Measurements from ENCODE around the gene GLT6D1.
"Not testable (repeated sequence)": the region's sequence is repeated elsewhere in the genome, so short reads cannot be mapped to it uniquely, and the experiment has no call there.

Gene GLT6D1

GRCh38 chr9:135664801-135665794 lies 25.8 kb upstream of the GLT6D1 start:
- DNase-seq: no peak

GRCh38 chr9:135664266-135664665 lies 24.9 kb upstream of the GLT6D1 start:
- no peak for DNase-seq

- no peak for DNase-seq
Observed at GRCh38 chr9:135663857-135664256, 24.5 kb upstream of the GLT6D1 start.

DNA sequence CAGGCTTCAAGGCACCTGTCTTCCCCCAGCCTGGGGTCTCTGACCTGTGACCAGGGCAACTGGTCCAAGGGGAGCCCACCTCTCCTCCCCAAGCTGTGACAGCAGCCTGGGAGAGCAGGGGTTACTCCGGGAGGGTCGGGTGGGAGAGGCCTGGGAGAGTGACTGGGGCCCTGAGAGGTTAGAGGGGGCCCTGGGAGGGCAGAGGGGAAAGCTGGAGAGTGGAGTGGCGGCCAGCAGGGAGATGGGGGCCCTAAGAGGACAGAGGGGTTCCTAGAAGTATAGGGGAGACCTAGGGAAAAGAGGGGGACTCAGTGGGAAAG lies 24.1 kb upstream of the GLT6D1 start:
- DNase-seq: no peak

DNA sequence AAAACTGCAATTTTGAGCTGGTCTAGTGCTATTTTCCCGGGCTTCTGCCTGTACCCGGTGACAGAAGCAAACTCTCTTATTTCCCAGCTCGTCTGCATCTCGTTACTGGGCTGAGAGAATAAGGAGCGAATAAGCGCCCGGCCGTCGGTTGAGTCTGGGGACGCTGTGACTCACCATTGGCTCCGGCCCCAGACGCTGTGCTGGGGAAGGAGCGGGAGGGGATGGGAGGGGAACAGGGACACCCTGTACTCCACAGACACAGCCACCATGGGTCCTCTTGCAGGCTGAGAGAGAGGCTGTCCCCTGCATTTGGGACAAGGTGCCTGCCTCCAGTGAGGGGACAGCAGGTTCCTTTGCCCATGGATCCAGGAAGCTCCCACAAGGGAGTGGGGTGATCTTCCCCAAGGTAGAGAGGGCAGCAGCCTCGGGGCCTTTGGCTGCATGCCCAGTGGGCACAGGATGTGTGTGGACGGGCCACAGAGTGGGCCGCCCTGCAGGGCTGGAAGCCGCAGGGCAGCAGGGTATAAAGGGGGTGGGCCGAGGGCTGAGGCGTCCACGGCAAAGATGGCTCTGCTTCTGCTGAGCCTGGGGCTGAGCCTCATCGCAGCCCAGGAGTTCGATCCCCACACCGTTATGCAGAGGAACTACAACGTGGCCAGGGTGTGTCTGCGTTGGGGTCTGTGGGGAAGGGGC lies 23.6 kb upstream of the GLT6D1 start, which contains the start of gene LCN9:
TSS of gene LCN9 (plus strand) at position 552 of the 693 bp plus-strand sequence. CDS start at position 565, 13 bp downstream.
- no peak for DNase-seq

DNA sequence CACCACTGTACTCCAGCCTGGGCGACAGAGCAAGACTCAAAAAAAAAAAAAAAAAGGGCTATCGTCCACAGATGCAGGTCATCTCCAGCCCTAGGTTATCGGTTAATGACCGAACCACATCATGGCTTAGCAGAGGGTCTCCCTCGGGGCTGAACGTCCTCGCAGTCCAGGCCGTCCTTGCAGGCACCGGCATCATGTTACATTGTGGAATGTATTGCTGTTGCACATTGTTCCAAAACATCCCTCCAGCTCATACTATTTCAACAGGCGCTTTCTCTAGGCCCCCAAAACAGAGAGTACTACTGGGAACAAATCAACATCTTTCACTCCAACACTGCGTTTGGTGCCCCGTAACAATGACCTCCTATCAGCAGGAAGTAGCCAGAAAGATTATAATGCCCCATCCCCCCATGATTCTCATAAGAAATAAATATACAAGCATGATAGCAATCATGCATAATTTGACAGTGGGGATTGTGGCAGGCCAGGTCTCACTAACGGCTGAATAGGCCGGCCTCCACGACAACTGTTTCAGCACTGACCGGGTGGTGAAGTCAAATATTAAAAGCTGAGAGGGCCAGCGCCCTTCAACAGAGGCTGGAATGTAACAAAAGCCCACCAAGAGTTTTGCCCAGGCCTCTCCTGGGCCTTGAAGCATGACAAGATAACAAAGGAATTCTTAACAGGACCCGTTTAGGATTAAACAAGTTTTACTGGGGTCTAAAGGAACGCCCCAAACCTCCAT lies 22.6 kb upstream of the GLT6D1 start:
- no peak for DNase-seq

DNA sequence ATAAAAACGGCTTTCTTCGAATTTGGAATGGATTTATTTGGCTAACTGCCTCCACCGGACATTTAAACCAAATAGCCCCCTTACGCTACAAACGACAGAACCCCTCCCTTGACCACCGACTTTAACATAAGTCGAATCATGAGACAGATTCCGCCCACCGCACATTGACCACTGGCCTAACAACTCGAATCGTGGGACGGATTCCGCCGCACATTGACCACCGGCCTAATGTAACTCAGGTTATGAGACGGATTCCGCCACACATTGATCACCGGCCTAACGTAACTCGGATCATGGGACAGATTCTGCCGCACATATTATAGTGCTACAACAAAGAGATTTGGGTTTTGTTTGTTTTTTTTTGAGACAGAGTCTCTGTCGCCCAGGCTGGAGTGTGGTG lies 21.1 kb upstream of the GLT6D1 start:
- DNase-seq: no peak

DNA sequence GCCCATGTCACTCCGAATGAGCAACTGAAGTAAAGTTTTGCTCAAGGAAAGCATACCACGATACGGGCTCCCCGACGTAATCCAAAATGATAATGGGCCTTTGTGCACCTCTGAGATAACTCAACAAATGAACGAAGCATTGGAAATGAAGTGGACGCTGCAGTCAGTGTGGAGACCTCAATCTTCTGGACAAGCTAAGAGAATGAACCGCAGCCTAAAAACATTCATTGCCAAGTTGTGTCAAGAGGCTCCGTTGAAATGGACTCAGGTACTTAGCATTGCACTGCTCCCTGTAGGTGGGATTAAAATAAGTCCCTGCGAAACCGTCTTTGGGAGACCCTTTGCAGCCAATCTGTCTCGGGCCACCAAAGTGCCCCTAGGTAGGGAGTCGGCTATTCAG lies 19.9 kb upstream of the GLT6D1 start:
- no peak for DNase-seq

DNA sequence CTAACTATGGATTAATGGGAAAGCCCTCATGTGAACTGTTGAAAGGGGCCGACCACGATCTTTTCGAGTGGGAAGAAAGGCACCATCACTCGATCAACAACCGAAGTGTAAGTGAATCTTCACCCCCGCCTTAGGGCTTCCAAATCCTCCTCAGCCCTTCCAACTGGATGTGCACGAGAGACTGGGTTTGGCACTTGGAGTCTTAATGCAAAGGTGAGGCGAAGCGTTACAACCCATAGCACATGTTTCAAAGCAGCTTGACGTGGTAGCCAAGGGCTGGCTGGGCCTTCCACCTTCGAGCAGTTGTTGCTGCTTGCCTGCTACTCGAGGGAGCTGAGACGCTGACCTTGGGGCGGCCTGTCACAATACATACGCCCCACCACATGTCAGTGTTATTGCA lies 18.1 kb upstream of the GLT6D1 start:
- no peak for DNase-seq

GRCh38 chr9:135655317-135655716 lies 16.0 kb upstream of the GLT6D1 start:
- DNase-seq: no peak

DNA sequence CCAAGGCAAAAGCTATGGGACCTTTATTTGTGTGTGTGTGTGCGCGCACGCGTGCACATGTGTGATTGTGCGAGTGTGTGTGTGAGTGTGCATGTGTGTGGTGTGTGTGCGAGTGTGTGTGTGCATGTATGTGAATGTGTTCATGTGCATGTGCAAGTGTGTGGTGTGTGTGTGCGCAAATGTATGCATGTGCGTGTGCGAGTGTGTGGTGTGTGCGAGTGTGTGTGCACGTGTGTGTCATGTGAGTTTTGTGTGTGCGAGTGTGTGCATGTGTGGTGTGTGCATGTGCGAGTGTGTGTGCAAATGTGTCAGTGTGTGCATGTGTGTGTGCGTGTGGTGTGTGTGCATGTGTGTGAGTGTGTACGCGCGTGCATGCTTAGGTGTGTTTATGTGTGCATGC lies 11.1 kb upstream of the GLT6D1 start:
- no peak for DNase-seq

DNA sequence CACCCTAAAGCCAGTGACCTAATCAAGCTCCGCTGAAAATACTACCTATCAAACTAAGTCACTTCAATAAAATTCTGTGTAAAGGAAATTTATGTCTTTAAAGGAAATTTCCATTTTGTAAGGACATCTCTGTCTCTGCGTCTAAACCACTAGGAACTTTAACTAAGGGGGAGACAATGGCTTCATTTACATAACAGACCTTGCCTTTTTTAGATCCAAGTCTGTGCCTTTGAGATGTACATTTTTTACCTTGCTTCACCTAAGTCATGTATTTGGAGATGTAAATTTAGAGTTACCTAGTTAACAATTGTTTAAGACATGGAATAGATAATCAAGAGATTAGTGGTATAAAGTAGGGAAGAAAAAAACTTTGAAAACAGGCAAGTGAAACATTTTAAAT lies 10.2 kb upstream of the GLT6D1 start:
- no peak for DNase-seq

DNA sequence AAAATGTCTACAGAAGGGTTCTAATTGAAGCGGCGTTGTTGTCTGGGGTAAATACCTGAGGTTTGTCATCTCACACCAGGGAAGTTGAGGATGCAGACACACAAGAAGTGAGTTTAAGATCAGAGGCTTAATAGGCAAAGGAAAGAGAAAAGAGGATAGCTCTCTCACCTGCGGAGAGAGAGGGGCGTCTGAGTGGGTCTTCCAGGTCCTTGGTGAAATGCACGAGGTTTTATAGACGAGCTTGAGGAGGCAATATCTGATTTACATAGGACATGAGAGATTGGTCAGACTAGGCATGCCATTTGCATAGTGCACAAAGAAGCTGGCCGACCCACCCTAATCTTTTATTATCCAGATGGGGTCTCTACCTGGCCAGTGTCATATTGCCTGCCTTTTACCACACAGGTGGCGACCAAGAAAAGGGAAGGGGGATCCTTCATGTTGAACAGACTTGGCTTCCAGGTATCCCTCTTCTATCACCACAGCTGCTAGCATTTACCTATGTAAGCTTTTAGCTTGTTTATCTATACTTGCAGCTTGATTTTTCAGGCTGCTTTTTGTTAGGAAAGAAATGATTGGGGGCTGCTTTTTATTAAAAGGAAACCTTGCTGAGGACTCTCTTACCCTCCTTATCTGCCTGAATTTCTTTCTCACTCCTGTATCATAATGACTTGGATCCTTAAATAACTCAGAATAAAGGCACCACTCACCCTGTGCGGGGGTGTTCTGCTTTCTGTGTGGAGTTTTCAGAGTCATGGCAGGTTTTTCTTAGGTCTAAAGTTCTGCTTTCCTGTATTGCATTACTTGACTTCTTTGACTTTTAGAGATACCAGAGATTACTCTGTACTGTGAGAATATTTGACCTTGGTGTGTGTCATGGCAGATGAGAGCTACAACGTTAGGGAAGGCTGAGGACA lies 9.4 kb upstream of the GLT6D1 start:
- DNase-seq: no peak

- DNase-seq: no peak
Observed at GRCh38 chr9:135647884-135648283, 8.5 kb upstream of the GLT6D1 start.

DNA sequence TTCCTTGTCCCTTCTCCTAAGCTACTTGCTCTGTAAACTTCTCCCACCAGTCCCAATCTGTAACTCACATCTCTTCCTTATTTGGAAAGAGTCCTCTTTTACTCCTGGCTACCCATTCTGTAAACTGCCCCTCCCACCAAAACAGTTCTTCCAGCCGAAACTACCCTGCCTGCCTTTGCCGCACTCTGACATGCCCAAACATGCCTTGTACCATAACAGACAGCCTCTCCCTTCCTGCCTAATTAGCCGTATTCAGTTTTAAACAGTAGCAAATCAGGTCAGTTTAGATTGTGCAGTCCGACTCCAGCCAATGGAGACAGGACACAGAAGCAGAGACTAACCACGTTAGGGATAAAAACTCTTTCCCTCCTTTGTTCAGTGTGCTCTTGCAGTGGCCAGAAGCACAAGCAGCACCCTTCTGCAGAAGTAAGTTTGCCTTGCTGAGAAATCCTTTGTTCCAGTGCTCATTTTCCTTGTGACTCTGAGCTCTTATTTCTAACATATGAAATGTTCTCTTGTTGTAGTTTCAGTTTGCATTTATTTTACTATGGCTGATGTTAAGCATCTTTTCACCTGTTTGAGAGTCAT lies 5.4 kb upstream of the GLT6D1 start:
- no peak for DNase-seq

GRCh38 chr9:135641745-135642144 lies 2.4 kb upstream of the GLT6D1 start:
- no peak for DNase-seq

DNA sequence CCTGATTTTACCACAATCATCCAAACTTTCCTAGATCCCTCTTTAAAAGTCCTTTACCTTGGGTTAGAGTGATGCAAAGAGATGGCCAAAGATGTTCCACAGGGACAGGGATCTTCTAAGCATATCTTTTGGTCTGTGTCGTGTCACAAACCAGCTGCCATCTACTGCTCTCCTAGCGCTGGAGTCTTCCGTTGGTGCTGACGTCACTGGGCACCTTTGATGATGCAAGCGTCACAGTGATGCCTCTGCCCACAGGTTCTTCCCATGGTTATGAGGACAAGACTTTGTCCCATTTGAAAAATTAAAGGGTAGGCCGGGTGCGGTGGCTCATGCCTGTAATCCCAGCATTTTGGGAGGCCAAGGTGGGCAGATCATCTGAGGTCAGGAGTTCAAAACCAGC lies 1.7 kb upstream of the GLT6D1 start:
- no peak for DNase-seq

GRCh38 chr9:135636930-135637530 lies 2.3 kb downstream of the GLT6D1 start:
- DNase-seq: not testable (repeated sequence)

GRCh38 chr9:135632841-135633240 lies 6.5 kb downstream of the GLT6D1 start:
- DNase-seq: no peak

GRCh38 chr9:135624282-135624681 lies 15.1 kb downstream of the GLT6D1 start:
- no peak for DNase-seq

GRCh38 chr9:135622415-135623020 lies 16.8 kb downstream of the GLT6D1 start:
- no peak for DNase-seq

Data from stimulated activated CD8-positive, alpha-beta memory T cell treated with anti-CD3 and anti-CD28 coated beads, Interleukin-4, amount 100 ng/mL, for 48 hours (primary cell).